ENCODE results near the gene NELFB. TPM values are rescaled to one million over a fixed set of nuclear protein-coding genes. Genes with fewer than 3 reads are reported as not detected.

NELFB gene
- total and polyA plus RNA-seq, 2 of the 4 experiments (the other 2 are of a cell fraction), result 36.9 to 66.0 TPM

- Histone ChIP-seq H3K23ac (ENCODE audit: low read depth, low read length) (no peak overlapping the region), H3K4me1 (ENCODE audit: control insufficient read depth, insufficient read depth, low read length) (peaks cover 9% of the 10 kb centered on the region), H4K20me1 (ENCODE audit: insufficient read depth, low read length) (peaks cover 9% of the 10 kb centered on the region), H2BK120ac (ENCODE audit: low read depth, low read length) (no peak overlapping the region), H4K8ac (ENCODE audit: low read depth in 2 of 2, low read length in 2 of 2) (no peak overlapping the region), H4K5ac (ENCODE audit: low read depth, low read length) (no peak overlapping the region), H3K9me1 (ENCODE audit: insufficient read depth, low read length) (0 out of 2 replicates have a peak, but pooled peaks cover 2% of the 10 kb centered on the region), H3K14ac (replicated peaks; ENCODE audit: low read depth, low read length) (no peak overlapping the region), H3K56ac (ENCODE audit: extremely low read depth, insufficient read depth, low read length) (no peak overlapping the region), H2BK20ac (ENCODE audit: low read depth, low read length) (no peak overlapping the region), H3K9ac (ENCODE audit: low read depth, low read length) (peak overlapping the region; percentile 89; the same call in 1 of the 2 replicates), H3K18ac (ENCODE audit: low read depth, low read length) (no peak overlapping the region), H2AK9ac (replicated peaks; ENCODE audit: low read depth, low read length, poor library complexity) (no peak overlapping the region), H3K36me3 (ENCODE audit: control insufficient read depth, insufficient read depth, low read length) (peaks cover 9% of the 10 kb centered on the region), H2AK5ac (ENCODE audit: low read depth, low read length) (no peak overlapping the region; the same call in 1 of the 2 replicates), H3K79me1 (ENCODE audit: low read depth in 1 of 2, low read length in 2 of 2) (peaks cover 42 to 56% of the 10 kb centered on the region in 2 experiments), H3K27ac (ENCODE audit: insufficient read depth, low read length) (no peak overlapping the region), H4K91ac (ENCODE audit: insufficient read depth, low read depth, low read length) (no peak overlapping the region), H3K4me2 (ENCODE audit: low read depth, low read length) (peak overlapping the region; percentile 99), H2BK15ac (ENCODE audit: low read depth, low read length) (no peak overlapping the region), H2BK5ac (ENCODE audit: low read depth, low read length, poor library complexity, severe bottlenecking) (no peak overlapping the region), H3K9me3 (ENCODE audit: control insufficient read depth, insufficient read depth, low read length) (no peaks in the 10 kb centered on the region), H3K4me3 (ENCODE audit: insufficient read depth, low read depth, low read length) (no peak overlapping the region), H2AFZ (replicated peaks; ENCODE audit: low read length, poor library complexity) (no peak overlapping the region), H3K27me3 (ENCODE audit: control insufficient read depth, insufficient read depth, low read length) (no peaks in the 10 kb centered on the region), H3K4ac (ENCODE audit: low read depth, low read length) (no peak overlapping the region; the same call in 1 of the 2 replicates)
- ATAC-seq (ENCODE audit: low read depth), result no peak
- in situ Hi-C loops (cut with MboI; ENCODE audit: low sequenced_read_pairs), result no loop called here
- DNase-seq, result no peak
- no TSS peak for BruUV-seq (replicated peaks)
- dilution Hi-C loops (cut with HindIII; ENCODE audit: low sequenced_read_pairs, unreplicated experiment), result no loop called here
- CTCF ChIA-PET, result no interaction called here
- 98% methylated on average over 4 of the region's 7 CpGs; no CpG with 5 or more reads in 1 of the 2 experiments for WGBS, 2 experiments (ENCODE audit: extremely low coverage in 2 of 2, insufficient read length in 1 of 2)
- POLR2A ChIA-PET (ENCODE audit: unreplicated experiment), result no interaction called here
- TF ChIP-seq ELK1 (IDR thresholded peaks at IDR 0.05; ENCODE audit: borderline replicate concordance, low read depth, low read length) (no peak), BHLHE40 (IDR thresholded peaks at IDR 0.05; ENCODE audit: low read depth, low read length) (no peak), FOS (IDR thresholded peaks at IDR 0.05; ENCODE audit: low read depth, low read length) (no peak), CTCF (conservative IDR thresholded peaks at IDR 0.05; ENCODE audit: low read depth, low read length) (no peak), RCOR1 (IDR thresholded peaks at IDR 0.05; ENCODE audit: insufficient replicate concordance, low read length) (no peak), RFX5 (IDR thresholded peaks at IDR 0.05; ENCODE audit: low read depth, low read length) (no peak), RAD21 (IDR thresholded peaks at IDR 0.05; ENCODE audit: low read length) (no peak), CHD1 (IDR thresholded peaks at IDR 0.05; ENCODE audit: low read depth, low read length) (no peak), POLR2A (IDR thresholded peaks at IDR 0.05; ENCODE audit: low read depth, low read length) (no peak), NFE2L2 (IDR thresholded peaks at IDR 0.05; ENCODE audit: low read depth, low read length) (no peak), CEBPB (IDR thresholded peaks at IDR 0.05; ENCODE audit: low read depth, low read length) (no peak), USF2 (IDR thresholded peaks at IDR 0.05; ENCODE audit: low read depth, low read length) (no peak), MAZ (IDR thresholded peaks at IDR 0.05; ENCODE audit: borderline replicate concordance, low read depth, low read length) (no peak), MXI1 (IDR thresholded peaks at IDR 0.05; ENCODE audit: borderline replicate concordance, low read depth, low read length) (no peak), MAFK (IDR thresholded peaks at IDR 0.05; ENCODE audit: low read depth, low read length) (no peak), SMC3 (IDR thresholded peaks at IDR 0.05; ENCODE audit: low read depth, low read length) (no peak)
- intact Hi-C loops (cut with micrococcal nuclease), result no loop called here
These were observed 48.5 kb upstream of the NELFB start for GRCh38 chr9:137206602-137207001.

All from IMR-90 (cell line).